Measurements from ENCODE around the gene GPA33. TPM values are rescaled to one million over a fixed set of nuclear protein-coding genes. Genes with fewer than 3 reads are reported as not detected.

Gene GPA33
- total and polyA plus RNA-seq, 2 donors (not counting 1 experiment from before 2014, with no cell fraction given): not detected

GRCh38 chr1:167022384-167022783 lies 67.8 kb downstream of the GPA33 start:
- Histone ChIP-seq H3K4me3 (replicated peaks in 1 of 4; ENCODE audit: control extremely low read depth in 1 of 4, insufficient read depth in 1 of 4, low read depth in 3 of 4, low read length in 4 of 4) (no peak overlapping the region), H3K27ac (ENCODE audit: insufficient read depth, low read length) (no peak overlapping the region), H3K4me2 (ENCODE audit: extremely low read depth, insufficient read depth, low read length) (no peak overlapping the region), H3K36me3 (ENCODE audit: control insufficient read depth, insufficient read depth, low read length) (no peaks in the 10 kb centered on the region), H3K27me3 (ENCODE audit: control insufficient read depth, insufficient read depth, low read length) (no peaks in the 10 kb centered on the region), H3K4me1 (ENCODE audit: control insufficient read depth, extremely low read depth, insufficient read depth, low read length) (no peaks in the 10 kb centered on the region), H2AFZ (ENCODE audit: low read length) (no peak overlapping the region), H3K79me2 (ENCODE audit: control insufficient read depth, insufficient read depth, low read length) (no peaks in the 10 kb centered on the region), H3K9ac (ENCODE audit: insufficient read depth, low read length) (no peak overlapping the region), H4K20me1 (ENCODE audit: control insufficient read depth, extremely low read depth, insufficient read depth, low read length) (no peaks in the 10 kb centered on the region), H3K9me3 (ENCODE audit: control insufficient read depth, insufficient read depth, low read depth, low read length) (no peaks in the 10 kb centered on the region)
- no peak for TF ChIP-seq EZH2 (IDR thresholded peaks at IDR 0.05; ENCODE audit: low read length, missing control alignments)
- DNase-seq (ENCODE audit: low read depth in 2 of 2): no peak

GRCh38 chr1:167016100-167016750 lies 74.0 kb downstream of the GPA33 start:
- no peaks in the 10 kb centered on the region for H3K36me3 ChIP-seq (ENCODE audit: control insufficient read depth, insufficient read depth, low read length)
- no peaks in the 10 kb centered on the region for H3K27me3 ChIP-seq (ENCODE audit: control insufficient read depth, insufficient read depth, low read length)
- H3K4me2 ChIP-seq (ENCODE audit: extremely low read depth, insufficient read depth, low read length): no peak overlapping the region
- no peaks in the 10 kb centered on the region for H3K79me2 ChIP-seq (ENCODE audit: control insufficient read depth, insufficient read depth, low read length)
- no peaks in the 10 kb centered on the region for H4K20me1 ChIP-seq (ENCODE audit: control insufficient read depth, extremely low read depth, insufficient read depth, low read length)
- H2AFZ ChIP-seq (ENCODE audit: low read length): no peak overlapping the region
- H3K4me1 ChIP-seq (ENCODE audit: control insufficient read depth, extremely low read depth, insufficient read depth, low read length): no peaks in the 10 kb centered on the region
- no peak for DNase-seq (ENCODE audit: low read depth in 2 of 2)
- no peak for TF ChIP-seq CTCF (conservative IDR thresholded peaks at IDR 0.05 in 1 of 2, IDR thresholded peaks at IDR 0.05 in 1 of 2; ENCODE audit: low read depth in 1 of 2, low read length in 2 of 2)
- no peak for TF ChIP-seq EZH2 (IDR thresholded peaks at IDR 0.05; ENCODE audit: low read length, missing control alignments)
- H3K9ac ChIP-seq (ENCODE audit: insufficient read depth, low read length): no peak overlapping the region
- no peak overlapping the region for H3K27ac ChIP-seq (ENCODE audit: insufficient read depth, low read length)
- no peak overlapping the region for H3K4me3 ChIP-seq (replicated peaks in 1 of 4; ENCODE audit: control extremely low read depth in 1 of 4, insufficient read depth in 1 of 4, low read depth in 3 of 4, low read length in 4 of 4)
- H3K9me3 ChIP-seq (ENCODE audit: control insufficient read depth, insufficient read depth, low read depth, low read length): no peaks in the 10 kb centered on the region

GRCh38 chr1:167013108-167013929 lies 76.9 kb downstream of the GPA33 start:
- Histone ChIP-seq H4K20me1 (ENCODE audit: control insufficient read depth, extremely low read depth, insufficient read depth, low read length) (no peaks in the 10 kb centered on the region), H3K4me3 (replicated peaks in 1 of 4; ENCODE audit: control extremely low read depth in 1 of 4, insufficient read depth in 1 of 4, low read depth in 3 of 4, low read length in 4 of 4) (no peak overlapping the region), H2AFZ (ENCODE audit: low read length) (no peak overlapping the region), H3K27ac (ENCODE audit: insufficient read depth, low read length) (no peak overlapping the region), H3K4me1 (ENCODE audit: control insufficient read depth, extremely low read depth, insufficient read depth, low read length) (no peaks in the 10 kb centered on the region), H3K79me2 (ENCODE audit: control insufficient read depth, insufficient read depth, low read length) (no peaks in the 10 kb centered on the region), H3K36me3 (ENCODE audit: control insufficient read depth, insufficient read depth, low read length) (no peaks in the 10 kb centered on the region), H3K4me2 (ENCODE audit: extremely low read depth, insufficient read depth, low read length) (no peak overlapping the region), H3K27me3 (ENCODE audit: control insufficient read depth, insufficient read depth, low read length) (no peaks in the 10 kb centered on the region), H3K9ac (ENCODE audit: insufficient read depth, low read length) (no peak overlapping the region), H3K9me3 (ENCODE audit: control insufficient read depth, insufficient read depth, low read depth, low read length) (no peaks in the 10 kb centered on the region)
- no peak for DNase-seq (ENCODE audit: low read depth in 2 of 2)
- TF ChIP-seq EZH2 (IDR thresholded peaks at IDR 0.05; ENCODE audit: low read length, missing control alignments) (no peak), CTCF (conservative IDR thresholded peaks at IDR 0.05 in 1 of 2, IDR thresholded peaks at IDR 0.05 in 1 of 2; ENCODE audit: low read depth in 1 of 2, low read length in 2 of 2) (no peak)
